ENCODE data around the gene PTCD3.

- no peak for TF ChIP-seq POLR2A (IDR thresholded peaks at IDR 0.05; ENCODE audit: low read length)
- no peak for TF ChIP-seq GATA1 (IDR thresholded peaks at IDR 0.05; ENCODE audit: low read depth, low read length)
Measured at GRCh38 chr2:86189782-86190416, 83.9 kb downstream of the PTCD3 start.
